HTERT RPE-1 (cell line): Measurements from ENCODE around the gene GLG1.
"Not testable (repeated sequence)": the region's sequence is repeated elsewhere in the genome, so short reads cannot be mapped to it uniquely, and the experiment has no call there.

Experiments
- in situ Hi-C: fragments of 300-500 bp; cut with MboI; formaldehyde crosslinking; loops from 4 replicates; pipeline ENCODE4 v1.14.3; 2020; ENCODE audit warnings: low sequenced_read_pairs

Gene GLG1

DNA sequence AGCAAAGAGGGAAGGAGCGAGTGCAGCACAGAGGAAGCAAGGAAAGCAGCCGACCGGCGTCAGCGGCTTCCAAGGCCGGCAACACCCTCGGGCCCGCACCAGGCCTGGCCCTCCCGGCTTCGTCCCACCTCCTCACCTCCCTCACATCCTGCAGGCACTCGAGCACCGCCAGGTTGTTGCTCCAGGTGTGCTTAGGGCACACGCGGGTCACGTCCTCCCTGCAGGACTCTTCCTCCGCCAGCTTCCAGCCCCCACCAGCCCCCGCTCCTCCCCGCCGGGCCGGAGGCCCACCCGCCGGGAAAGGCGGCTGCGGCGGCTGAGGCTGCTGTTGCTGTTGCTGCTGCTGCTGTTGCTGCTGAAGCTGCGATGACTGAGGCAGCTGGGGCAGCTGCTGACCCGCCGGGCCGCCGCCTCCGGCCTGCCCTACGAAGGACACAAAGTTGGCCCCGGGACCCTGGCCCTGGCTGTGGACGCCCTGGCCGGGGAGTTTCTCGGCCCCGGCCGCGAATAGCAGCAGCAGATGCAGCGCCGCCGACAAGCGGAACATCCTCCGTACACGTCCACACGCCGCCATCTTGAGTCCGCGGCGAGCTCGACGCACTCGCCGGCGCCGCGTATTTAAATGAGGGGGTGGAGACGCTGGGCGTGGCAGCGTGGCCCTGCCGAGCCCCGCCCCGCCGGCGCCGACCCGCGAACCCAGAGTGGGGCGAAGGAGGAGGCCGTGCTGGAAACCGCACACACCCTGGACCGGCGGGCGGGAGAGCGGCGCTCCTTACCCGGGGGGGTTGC, at the start of gene GLG1:
GLG1 (minus strand) TSS at position 594 of the 789 bp plus-strand sequence; CDS start at position 574, 20 bp downstream.
- in situ Hi-C loops, result no loop called here

- in situ Hi-C loops, result no loop called here
Observed at GRCh38 chr16:74654536-74655050, 47.7 kb upstream of the GLG1 start.

- in situ Hi-C loops, result not testable (repeated sequence)
Observed at GRCh38 chr16:74652883-74653282, 46.0 kb upstream of the GLG1 start.

DNA sequence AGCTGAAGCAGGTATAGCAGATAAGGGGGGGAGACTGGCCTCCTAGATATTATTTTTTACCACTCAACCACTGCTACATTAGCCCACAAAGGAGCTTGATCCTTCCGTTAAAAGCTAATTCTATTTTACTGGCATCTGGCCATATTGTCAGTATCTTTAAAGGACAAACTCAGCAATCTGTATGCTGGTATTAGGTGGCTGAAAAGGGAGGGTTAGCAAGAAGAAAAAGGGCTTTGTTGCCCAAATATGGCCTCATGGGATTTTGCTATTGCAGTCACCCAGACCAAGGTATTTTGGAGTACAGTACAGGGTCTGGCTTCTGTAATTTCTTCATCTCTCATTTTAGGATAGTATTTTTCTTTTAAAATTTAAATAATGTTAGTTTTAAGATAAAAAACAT, 45.3 kb upstream of the GLG1 start:
- in situ Hi-C loops, result no loop called here

GRCh38 chr16:74651841-74652240, 44.9 kb upstream of the GLG1 start:
- in situ Hi-C loops, result no loop called here

DNA sequence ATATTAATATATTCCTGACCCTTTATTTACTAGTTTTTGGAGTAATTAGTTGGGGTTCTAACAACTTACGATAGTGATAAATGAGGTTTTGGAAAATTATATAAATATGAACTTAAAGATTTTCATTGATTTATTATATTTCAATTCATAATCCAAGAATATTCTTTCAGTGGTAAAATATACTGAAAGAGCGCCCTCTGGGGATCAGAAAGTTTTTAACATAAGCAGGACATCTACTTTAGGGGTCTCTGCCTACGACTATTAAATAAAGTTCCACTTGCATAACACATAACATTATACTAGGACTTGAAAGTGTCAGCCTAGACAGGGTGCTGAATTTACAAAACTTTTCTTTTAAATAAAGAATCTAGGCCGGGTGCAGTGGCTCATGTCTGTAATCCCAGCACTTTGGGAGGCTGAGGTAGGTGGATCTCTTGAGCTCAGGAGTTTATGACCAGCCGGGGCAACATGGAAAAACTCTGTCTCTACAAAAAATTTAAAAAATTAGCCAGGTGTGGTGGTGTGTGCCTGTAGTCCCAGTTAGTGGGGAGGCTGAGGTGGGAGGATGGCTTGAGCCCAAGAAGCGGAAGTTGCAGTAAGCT, 44.2 kb upstream of the GLG1 start:
- in situ Hi-C loops, result no loop called here

GRCh38 chr16:74649839-74650504, 43.1 kb upstream of the GLG1 start:
- in situ Hi-C loops, result no loop called here

DNA sequence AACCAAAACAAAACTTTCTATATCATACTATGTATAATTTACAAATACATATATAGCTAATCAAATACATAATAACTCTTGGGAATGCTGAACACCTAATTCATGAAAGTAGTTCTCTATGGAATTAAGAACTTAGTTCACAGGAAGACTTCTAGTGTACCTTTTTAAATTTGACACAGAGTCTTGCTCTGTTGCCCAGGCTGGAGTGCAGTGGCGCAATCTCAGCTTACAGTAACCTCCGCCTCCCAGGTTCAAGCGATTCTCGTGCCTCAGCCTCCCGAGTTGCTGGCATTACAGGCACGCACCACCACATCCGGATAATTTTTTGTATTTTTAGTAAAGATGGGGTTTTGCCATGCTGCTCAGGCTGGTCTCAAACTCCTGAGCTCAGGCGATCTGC, 35.1 kb upstream of the GLG1 start:
- in situ Hi-C loops, result no loop called here

DNA sequence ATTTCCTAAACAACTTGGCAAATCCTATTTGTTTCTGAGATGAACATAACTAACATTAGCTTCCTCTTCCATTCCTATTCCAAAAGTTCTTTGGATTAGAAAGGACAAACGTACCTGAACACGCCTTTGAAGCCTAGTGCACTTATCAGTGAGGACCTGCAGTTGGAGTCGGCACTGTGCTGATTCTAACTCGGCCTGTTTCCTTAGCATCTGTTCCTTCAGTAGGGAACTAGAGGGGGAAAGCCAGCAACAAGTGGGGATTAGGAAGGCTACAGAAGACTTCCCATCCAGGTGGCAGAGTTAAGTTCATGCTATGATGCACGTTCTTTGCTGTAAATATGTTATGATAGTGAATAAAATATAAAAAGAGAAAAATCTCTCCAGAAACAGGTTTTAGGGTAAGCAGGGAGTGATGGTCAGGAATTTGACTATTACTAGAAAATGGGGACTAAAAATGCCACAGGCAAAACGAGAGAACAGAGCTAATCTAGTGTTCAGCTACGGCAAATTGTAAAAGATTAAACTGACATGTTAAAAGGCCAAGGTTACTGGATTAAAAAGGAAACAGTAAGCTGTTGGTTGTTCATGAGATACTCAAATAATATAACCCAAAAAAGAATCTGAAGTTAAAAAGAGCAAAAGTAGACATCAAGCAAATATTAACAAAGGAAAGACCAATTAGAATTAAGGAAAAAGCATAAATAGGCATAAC, 31.0 kb upstream of the GLG1 start:
- in situ Hi-C loops, result no loop called here

DNA sequence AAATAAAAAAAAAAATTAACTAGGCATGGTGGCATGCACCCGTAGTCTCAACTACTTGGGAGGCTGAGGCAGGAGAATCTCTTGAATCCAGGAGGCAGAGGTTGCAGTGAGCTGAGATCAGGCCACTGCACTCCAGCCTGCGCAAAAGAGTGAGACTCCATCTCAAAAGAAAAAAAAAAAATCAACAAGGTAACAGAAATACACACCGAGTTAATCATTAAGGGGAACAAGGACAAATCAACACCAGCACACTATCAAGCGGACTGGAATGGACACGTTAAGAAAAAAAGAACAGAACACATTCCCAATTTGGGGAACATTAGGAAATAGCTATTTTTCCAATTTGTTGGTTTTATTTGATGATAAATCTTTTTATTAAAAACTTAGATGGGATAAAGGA, 28.4 kb upstream of the GLG1 start:
- in situ Hi-C loops, result no loop called here

DNA sequence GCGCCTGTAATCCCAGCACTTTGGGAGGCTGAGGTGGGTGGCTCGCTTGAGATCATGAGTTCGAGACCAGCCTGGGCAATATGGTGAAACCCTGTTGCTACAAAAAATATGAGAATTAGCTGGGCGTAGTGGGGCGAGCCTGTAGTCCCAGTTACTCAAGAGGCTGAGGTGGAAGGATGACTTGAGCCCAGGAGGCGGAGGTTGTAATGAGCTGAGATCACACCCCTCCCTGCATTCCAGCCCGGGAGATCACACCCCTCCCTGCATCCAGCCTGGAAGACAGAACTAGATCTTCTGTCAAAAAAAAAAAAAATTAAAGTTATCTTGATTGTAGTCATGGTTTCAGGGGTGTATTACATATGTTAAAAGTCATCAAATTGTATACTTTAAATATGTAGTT, 26.8 kb upstream of the GLG1 start:
- in situ Hi-C loops, result no loop called here

- in situ Hi-C loops, result no loop called here
Observed at GRCh38 chr16:74627506-74628220, 20.7 kb upstream of the GLG1 start.

GRCh38 chr16:74626741-74627416, 20.0 kb upstream of the GLG1 start:
- in situ Hi-C loops, result no loop called here

- in situ Hi-C loops, result no loop called here
Observed at GRCh38 chr16:74625500-74626350, 18.8 kb upstream of the GLG1 start.

GRCh38 chr16:74623839-74624235, 16.9 kb upstream of the GLG1 start:
- in situ Hi-C loops, result no loop called here

DNA sequence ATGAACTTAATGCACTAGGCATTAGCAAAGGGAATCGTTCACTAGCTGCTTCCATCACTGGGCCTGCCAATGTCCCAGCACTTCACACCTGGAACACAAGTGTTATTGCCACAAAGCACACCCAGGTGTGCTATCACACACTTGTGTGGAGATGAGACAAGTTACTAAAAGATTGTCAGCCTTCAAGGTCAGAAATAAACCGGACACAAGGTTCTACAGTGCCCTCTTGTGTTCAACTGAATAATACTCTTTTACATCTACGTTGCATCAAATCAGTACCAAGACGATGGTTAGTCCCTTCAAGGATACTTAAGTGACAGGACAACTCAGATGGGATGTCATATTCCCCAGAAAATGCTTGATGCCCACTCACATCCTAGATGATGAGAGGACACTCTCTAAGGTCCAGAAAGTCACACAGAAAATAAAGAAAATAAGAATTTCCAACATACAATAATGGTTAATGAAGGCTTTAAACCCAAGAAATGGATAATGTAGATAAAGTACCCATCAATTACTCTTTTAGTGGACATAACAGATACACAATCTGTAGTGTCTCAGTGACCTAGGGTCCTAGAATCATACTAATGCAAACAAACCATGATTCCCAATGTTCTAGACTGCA, 16.4 kb upstream of the GLG1 start:
- in situ Hi-C loops, result no loop called here

- in situ Hi-C loops, result no loop called here
Observed at GRCh38 chr16:74622005-74622404, 15.1 kb upstream of the GLG1 start.

- in situ Hi-C loops, result no loop called here
Observed at GRCh38 chr16:74617206-74617788, 10.4 kb upstream of the GLG1 start.
